A549 treated with Hydrocortisone at 1 μM for 4 hours (cell line): ENCODE results near the gene ISLR2. TPM values are rescaled to one million over a fixed set of nuclear protein-coding genes. Genes with fewer than 3 reads are reported as not detected.

Experiments used
- total RNA-seq: library from RNA; stranded (reverse); fragments of 200-300 nt; extraction: Qiagen RNA extraction; gene quantifications from 5 replicates; pipeline ENCODE4 v1.2.3, GENCODE V29; 2022

Gene ISLR2
- total RNA-seq, result 0.07 to 0.28 TPM (median 0.18 TPM) in 5 replicates

GRCh38 chr15:74130155-74130848, at the start of gene ISLR2:
ISLR2 (plus strand) TSS chr15:74130586; CDS start chr15:74132755, 2,169 bp downstream.

GRCh38 chr15:74082450-74082849, 47.9 kb upstream of the ISLR2 start, which contains the start of gene GOLGA6A:
GOLGA6A (minus strand) TSS chr15:74082550; CDS start chr15:74082509, 41 bp downstream.

GRCh38 chr15:74173380-74174218, 43.2 kb downstream of the ISLR2 start, which contains the start of gene ISLR:
ISLR (plus strand) TSS chr15:74173710; CDS start chr15:74174859, 1,149 bp downstream.

Other genes starting within 250 kb of the ISLR2 start
- 0.17 to 1.2 TPM (median 0.68 TPM) in 5 replicates for gene LOXL1, start 204.1 kb upstream of the ISLR2 start, total RNA-seq
- gene STOML1, start 138.3 kb upstream of the ISLR2 start, total RNA-seq, result 11.0 to 12.8 TPM (median 12.1 TPM) in 5 replicates
- 13.2 to 16.0 TPM (median 14.5 TPM) in 5 replicates for gene PML, start 135.9 kb upstream of the ISLR2 start, total RNA-seq
- gene GOLGA6A, start 48.0 kb upstream of the ISLR2 start, total RNA-seq, result 0.03 to 0.13 TPM (median 0.12 TPM) in 4 of 5 replicates, not detected in the other
- gene ISLR, start 43.1 kb downstream of the ISLR2 start, total RNA-seq, result 0.22 to 0.50 TPM (median 0.36 TPM) in 5 replicates
- 61.8 to 83.1 TPM (median 71.9 TPM) in 5 replicates for gene STRA6, start 72.2 kb downstream of the ISLR2 start, total RNA-seq
- gene CCDC33, start 105.7 kb downstream of the ISLR2 start, total RNA-seq, result 6.6 to 8.1 TPM (median 7.3 TPM) in 5 replicates
- gene CYP11A1, start 237.1 kb downstream of the ISLR2 start, total RNA-seq, result 0.08 to 0.16 TPM in 2 of 5 replicates, not detected in the others